ENCODE results near the gene RABL6.
"Not testable (repeated sequence)": the region's sequence is repeated elsewhere in the genome, so short reads cannot be mapped to it uniquely, and the experiment has no call there.

RABL6 gene

DNA sequence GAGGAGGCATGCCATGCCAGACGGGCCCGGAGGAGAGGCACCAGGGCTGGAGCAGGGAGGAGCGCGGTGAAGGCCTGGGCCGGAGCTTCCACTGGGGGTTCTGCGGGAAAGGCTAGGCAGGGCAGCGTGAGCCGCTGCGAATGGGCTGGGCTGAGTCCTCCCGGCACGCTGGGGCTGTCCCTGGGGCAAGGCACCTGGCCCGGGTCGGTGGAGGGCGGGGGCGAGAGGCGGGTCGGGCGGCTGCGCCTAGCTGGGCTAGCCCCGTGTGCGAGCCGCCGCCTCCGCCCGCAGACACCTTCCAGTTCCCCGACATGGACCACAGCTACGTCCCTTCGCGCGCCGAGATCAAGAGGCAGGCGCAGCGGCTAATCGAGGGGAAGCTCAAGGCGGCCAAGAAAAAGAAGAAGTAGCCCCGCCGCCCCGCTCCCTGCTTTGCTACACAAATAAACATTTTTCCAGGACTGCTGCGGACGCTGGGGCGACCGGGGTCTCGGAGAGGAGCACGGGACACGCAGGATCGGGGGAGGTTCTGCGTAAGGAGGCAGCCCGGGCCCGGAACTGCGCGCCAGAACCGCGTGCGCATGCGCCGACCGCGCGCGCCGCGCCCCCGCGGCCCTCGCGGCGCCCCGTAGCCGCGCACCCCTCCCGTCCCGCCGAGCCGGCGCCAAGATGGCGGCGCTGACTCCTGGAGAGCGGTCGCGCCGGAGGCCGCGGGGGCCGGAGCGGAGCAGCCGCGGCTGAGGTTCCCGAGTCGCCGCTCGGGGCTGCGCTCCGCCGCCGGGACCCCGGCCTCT, at the start of gene RABL6:
RABL6 (plus strand) TSS at position 668 of the 794 bp plus-strand sequence. CDS start 249 bp downstream, outside the sequence.
- DNase-seq = peak; percentile 85

DNA sequence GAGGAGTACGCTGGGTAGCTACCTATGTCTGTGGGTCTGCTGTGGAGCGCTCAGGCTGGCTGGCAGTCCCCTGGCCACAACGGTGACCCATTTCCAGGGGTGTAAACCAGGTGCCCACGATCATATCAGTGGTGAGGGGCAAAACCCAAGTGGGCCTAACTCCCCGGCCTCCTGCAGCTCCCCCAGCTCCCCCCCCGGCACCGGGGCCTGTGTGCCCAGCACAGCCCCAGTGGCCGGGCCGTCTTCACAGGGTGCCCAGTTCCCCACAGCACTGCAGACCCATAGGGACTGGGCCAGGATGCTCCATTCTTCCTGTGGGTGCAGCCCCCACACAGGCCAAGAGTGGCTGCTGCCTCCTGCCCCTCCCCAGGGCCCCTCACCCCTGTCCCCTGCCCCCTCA, 48.7 kb upstream of the RABL6 start:
- no peak for DNase-seq

- DNase-seq = no peak
Observed at GRCh38 chr9:136759436-136760325, 48.1 kb upstream of the RABL6 start.

DNA sequence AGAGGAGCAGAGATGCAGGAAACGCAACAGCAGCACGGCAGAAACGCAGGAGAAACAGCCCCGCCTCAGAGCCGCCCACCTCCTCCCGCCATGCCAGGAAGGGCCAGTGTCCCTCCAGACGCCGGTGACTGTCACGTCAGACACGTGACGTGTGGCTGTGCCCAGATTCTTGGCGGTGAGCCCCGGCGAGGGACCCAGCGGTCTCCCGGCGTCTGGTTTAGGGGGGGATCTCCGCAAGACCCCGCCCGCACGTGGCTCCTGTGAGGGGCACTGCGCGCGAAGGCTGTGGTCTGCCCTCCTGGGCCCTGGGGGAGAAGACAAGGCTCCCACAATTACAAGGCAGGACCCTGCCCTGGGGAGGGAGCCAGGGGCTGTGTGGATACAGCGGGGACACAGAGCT, 47.3 kb upstream of the RABL6 start:
- no peak for DNase-seq

- peak; percentile 54 for DNase-seq
Observed at GRCh38 chr9:136760834-136761544, 46.8 kb upstream of the RABL6 start.

DNA sequence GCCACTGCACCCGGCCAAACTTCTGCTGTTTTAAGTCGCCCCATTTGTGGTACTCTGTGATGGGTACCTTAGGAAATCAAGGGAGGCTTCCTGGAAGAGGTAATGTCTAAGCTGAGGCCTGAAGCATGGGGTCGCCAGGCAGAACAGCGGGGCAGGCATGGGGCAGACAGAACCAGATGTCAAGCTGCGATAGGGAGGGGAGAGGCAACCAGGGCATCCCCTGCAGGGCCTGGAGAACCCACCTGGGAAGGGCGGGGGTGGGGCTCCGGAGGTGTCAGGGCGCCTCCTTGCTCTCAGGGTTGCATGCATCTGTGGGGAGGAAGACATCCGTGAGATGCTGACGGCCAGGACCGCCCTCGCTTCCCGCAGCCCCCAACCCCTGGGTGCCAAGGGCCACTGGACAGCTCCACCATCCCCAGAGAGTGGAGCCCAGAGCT, 46.2 kb upstream of the RABL6 start:
- no peak for DNase-seq

DNA sequence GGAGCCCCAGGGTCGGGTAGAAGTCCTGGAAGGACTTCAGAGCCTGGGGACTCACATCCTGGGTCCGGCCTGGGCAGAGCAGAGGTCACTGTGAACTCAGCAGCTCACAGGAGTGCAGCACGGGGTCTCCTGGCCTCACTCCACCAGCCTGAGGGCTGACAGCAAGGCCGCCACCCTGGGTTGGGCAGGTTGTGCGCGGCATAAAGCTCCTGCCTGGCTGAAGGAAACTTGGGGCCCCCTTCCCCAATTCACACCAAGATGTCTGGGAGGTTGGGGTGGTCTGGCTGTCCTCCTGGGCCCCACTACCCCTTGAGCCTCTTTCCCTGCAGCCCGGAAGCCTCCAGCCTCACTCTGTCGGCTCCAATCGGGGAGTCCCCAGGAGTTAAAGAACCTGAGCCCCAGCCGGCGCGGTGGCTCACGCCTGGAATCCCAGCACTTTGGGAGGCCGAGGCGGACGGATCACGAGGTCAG, 45.5 kb upstream of the RABL6 start:
- no peak for DNase-seq

GRCh38 chr9:136762915-136763648, 44.7 kb upstream of the RABL6 start:
- DNase-seq = peak; percentile 77

DNA sequence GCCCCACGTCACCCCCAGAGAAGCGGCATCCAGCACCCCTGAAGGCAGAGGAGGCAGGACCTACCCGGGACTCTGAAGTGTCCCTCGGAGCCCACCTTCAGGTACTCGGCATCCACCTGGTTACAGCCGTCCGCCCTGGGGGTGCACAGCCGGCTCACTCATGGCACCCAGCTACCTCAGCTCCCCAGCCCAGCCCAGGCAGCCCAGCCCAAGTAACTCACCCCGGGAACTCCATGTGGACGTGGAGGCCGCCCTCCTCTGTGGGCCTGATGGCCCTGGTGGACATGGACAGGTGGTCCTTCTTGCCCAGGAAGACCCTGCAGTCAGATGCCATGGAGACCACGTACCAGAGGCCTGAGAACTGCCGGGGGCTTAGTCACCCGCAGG, 44.1 kb upstream of the RABL6 start:
- DNase-seq = no peak

- no peak for DNase-seq
Observed at GRCh38 chr9:136764301-136764891, 43.4 kb upstream of the RABL6 start, which contains the start of gene LCN15. TSS of gene LCN15 (minus strand) at chr9:136764518. CDS start at chr9:136764488, 30 bp downstream.

GRCh38 chr9:136765041-136765440, 42.7 kb upstream of the RABL6 start:
- DNase-seq = no peak

DNA sequence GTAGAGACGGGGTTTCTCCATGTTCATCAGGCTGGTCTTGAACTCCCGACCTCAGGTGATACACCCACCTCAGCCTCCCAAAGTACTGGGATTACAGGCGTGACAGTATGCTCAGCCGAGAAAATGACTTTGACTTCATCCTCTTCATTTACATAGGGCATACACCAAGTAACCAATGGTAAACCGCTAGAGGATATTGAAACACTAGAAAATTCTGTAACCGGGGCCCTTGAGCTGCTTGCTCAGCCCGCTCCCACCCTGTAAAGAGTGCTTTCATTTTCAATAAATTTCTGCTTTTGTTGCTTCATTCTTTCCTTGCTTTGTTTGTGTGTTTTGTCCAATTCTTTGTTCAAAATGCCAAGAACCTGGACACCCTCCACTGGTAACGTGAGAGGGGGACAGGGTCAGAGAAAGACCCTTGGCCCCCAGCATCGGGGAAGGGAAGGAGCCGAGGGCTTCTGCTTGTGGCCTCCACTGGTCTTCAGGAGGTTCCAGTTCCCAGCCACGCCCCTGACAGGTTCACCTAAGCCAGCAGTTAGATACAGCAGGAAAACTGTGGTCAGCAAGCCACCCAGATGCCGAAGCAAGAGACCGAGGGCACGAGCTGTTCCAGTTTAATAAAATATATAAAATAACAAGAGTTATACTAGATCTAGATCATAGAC, 41.9 kb upstream of the RABL6 start:
- DNase-seq = not testable (repeated sequence)

- peak; percentile 68 for DNase-seq
Observed at GRCh38 chr9:136766410-136767120, 41.2 kb upstream of the RABL6 start.

DNA sequence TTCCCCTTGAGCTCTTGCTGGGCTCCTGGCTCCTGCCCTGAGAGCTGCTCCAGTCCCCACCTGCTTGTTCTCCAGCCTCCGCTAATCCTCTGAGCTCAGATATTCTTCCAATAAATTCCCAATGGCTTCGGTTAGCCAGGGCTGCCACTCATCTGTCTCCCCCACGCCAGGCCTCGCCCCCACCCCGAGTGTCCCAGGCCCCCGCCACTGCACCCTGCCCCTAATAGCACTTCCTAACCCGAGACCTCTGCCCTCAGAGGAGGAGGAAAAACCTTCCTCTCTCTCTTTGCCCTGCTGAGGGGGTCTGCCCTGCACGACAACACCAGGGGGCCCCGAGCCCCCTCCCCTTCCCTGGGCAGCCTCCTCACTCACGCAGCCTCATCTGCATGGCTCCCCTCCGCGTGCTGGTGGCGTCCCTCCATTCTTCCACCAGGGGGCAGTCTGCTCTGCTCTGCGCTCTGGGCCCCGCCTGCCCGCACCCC, 38.0 kb upstream of the RABL6 start:
- DNase-seq = peak; percentile 70

DNA sequence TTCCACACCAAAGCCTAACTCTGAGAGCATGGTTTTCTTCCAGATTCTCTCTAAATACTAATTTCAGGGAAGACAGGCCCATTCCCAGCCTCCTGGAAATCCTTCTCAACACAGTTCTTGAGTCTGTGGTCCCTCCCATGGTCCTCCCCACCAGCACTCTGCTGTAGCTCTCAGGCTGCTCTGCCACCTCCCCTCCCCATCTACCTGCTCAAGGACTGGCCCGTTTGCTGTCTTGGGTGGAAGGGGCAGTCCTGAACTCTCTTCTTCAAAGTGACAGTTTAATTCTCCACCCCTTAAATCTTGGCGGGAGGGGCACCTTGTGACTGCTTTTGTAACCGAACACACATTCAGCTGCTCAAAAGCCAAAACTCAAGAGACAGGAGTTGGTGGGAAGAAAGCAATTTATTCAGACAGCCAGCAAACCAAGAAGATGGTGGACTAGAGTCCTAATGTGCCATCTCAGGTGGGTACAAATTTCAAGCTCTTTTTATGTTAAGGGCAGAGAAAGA, 35.8 kb upstream of the RABL6 start:
- no peak for DNase-seq

- peak; percentile 46 for DNase-seq
Observed at GRCh38 chr9:136773386-136774044, 34.2 kb upstream of the RABL6 start.

- DNase-seq = no peak
Observed at GRCh38 chr9:136774416-136775045, 33.2 kb upstream of the RABL6 start.

DNA sequence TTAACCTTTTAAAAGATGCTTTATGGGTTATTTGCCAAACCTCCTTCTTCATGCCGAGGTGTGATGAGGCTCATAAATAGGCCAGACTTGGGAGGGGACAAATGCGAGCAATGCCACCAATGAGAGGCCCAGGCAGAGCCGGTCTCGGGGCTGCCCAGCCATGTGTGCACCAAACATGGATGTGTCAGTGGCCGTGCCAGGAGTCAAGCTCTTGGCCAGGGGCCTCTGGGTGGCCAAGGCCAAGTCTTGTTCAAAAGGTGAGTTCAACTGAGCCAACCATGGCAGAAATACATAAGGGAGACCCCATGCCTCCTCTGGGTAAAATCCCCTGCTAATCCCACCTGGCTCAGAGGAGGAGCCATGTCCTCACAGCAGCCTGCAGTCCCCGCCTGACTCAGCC, 32.6 kb upstream of the RABL6 start:
- no peak for DNase-seq

DNA sequence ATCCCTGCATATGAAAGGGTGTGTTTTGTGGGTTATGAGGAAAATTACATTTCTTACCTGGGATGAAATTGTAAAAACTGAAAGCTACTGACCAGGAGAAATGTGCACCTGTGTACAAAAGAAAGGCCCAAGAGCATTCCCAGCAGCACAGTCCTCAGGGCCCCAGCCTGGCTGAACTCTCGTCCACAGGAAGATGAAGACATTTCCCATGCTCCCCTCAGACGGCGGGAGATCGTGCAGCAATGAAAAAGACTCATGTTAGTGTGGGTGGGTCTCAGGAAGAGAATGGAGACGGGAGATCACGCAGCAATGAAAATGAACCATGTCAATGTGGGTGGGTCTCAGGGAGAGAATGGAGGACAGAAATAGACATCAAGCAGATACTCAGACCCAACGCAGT, 30.8 kb upstream of the RABL6 start:
- no peak for DNase-seq
